Ovary (tissue), 3 donors: ENCODE measurements around the gene NNT.

Experiments used
- CTCF ChIP-seq, 3 donors: fragments of 450-650 bp in 2 of 3; fragments of 200-600 bp in 1 of 3; IDR thresholded peaks; one replicate each; pipeline versions ENCODE4 v1.5.1 to v1.8.0; 2016 to 2022; ENCODE audit warnings: antibody characterized with exemption in 3 of 3, mild to moderate bottlenecking in 1 of 3
- EP300 ChIP-seq: sonication (generic); formaldehyde crosslinking; IDR thresholded peaks from one replicate; pipeline ENCODE4 v1.6.1; 2017; ENCODE audit warnings: antibody characterized with exemption
- POLR2A ChIP-seq: fragments of 450-650 bp; IDR thresholded peaks from one replicate; pipeline ENCODE4 v1.6.1; 2017; ENCODE audit warnings: antibody characterized with exemption, mild to moderate bottlenecking, moderate library complexity
- donor health status: DM: no; HTN: no; CAD: no.

- TF ChIP-seq CTCF (IDR thresholded peaks at IDR 0.05) (no peak), POLR2A (no peak), EP300 (no peak)
Measured at GRCh38 chr5:43712081-43712480, 109.1 kb downstream of the NNT start.
